IMR-90 (cell line): ENCODE results near the gene ZNF670. TPM values are rescaled to one million over a fixed set of nuclear protein-coding genes. Genes with fewer than 3 reads are reported as not detected.

Source experiments
- ATAC-seq: fragments of 200-7000 bp; cut with Tn5 transposase; 2 replicates; pipeline ENCODE4 v1.9.1; 2020; ENCODE audit warnings: low read depth, mild to moderate bottlenecking, moderate library complexity
- BruUV-seq: library from RNA; stranded (reverse); fragments of 400-500 nt; replicated peaks from 2 replicates; lab custom pipeline; 2021; lab: Mats Ljungman, UMichigan
- CTCF ChIA-PET: fragments of 300-600 bp; formaldehyde crosslinking; extraction: SDS; loops from one replicate; lab custom pipeline; 2021; ENCODE audit warnings: antibody characterized with exemption; lab: Yijun Ruan, JAX
- POLR2A ChIA-PET: fragments of 300-600 bp; sonication (Branson Sonifier 250); formaldehyde crosslinking; loops from one replicate; lab custom pipeline; 2022; ENCODE audit warnings: antibody characterized with exemption; ENCODE audit not compliant: unreplicated experiment; lab: Charles Lee
- DNase-seq: peaks from one replicate; pipeline ENCODE4 v3.0.0; 2013
- H2AFZ ChIP-seq: replicated peaks from 2 replicates; pipeline ENCODE3; 2013; ENCODE audit warnings: low read length, mild to moderate bottlenecking; ENCODE audit not compliant: poor library complexity
- H2AK5ac ChIP-seq: 2 replicates; pipeline ENCODE4 v1.6.1; 2013; ENCODE audit warnings: low read depth, low read length, inconsistent platforms
- H2AK9ac ChIP-seq: replicated peaks from 2 replicates; pipeline ENCODE3; 2013; ENCODE audit warnings: mild to moderate bottlenecking, low read depth, low read length, moderate library complexity; ENCODE audit not compliant: poor library complexity
- H2BK120ac ChIP-seq: 2 replicates; pipeline ENCODE4 v1.6.1; 2013; ENCODE audit warnings: low read depth, low read length, inconsistent platforms
- H2BK15ac ChIP-seq: 3 replicates; pipeline ENCODE4 v1.6.1; 2013; ENCODE audit warnings: low read depth, low read length, inconsistent platforms
- H2BK20ac ChIP-seq: 2 replicates; pipeline ENCODE4 v1.6.1; 2013; ENCODE audit warnings: low read depth, mild to moderate bottlenecking, inconsistent platforms, low read length, moderate library complexity
- H2BK5ac ChIP-seq: 2 replicates; pipeline ENCODE4 v1.6.1; 2013; ENCODE audit warnings: mild to moderate bottlenecking, low read depth, low read length, inconsistent platforms; ENCODE audit not compliant: poor library complexity, severe bottlenecking
- H3K14ac ChIP-seq: replicated peaks from 2 replicates; pipeline ENCODE4 v1.6.1; 2013; ENCODE audit warnings: low read depth, low read length, inconsistent platforms
- H3K18ac ChIP-seq: 2 replicates; pipeline ENCODE4 v1.6.1; 2013; ENCODE audit warnings: low read depth, low read length, control low read depth
- H3K23ac ChIP-seq: 2 replicates; pipeline ENCODE4 v1.6.1; 2013; ENCODE audit warnings: low read depth, low read length, inconsistent platforms
- H3K27ac ChIP-seq: 2 replicates; pipeline ENCODE4 v1.5.1; 2013; ENCODE audit warnings: mild to moderate bottlenecking, control low read depth, low read length; ENCODE audit not compliant: insufficient read depth
- H3K27me3 ChIP-seq: 2 replicates; pipeline ENCODE4 v1.6.1; 2013; ENCODE audit warnings: low read length; ENCODE audit not compliant: control insufficient read depth, insufficient read depth
- H3K36me3 ChIP-seq: 2 replicates; pipeline ENCODE4 v1.6.1; 2013; ENCODE audit warnings: low read length, mixed read lengths; ENCODE audit not compliant: control insufficient read depth, insufficient read depth
- H3K4ac ChIP-seq: 2 replicates; pipeline ENCODE4 v1.6.1; 2013; ENCODE audit warnings: low read depth, low read length, inconsistent platforms
- H3K4me1 ChIP-seq: 2 replicates; pipeline ENCODE4 v1.6.1; 2013; ENCODE audit warnings: low read length, mixed read lengths; ENCODE audit not compliant: control insufficient read depth, insufficient read depth
- H3K4me2 ChIP-seq: 2 replicates; pipeline ENCODE4 v1.6.1; 2013; ENCODE audit warnings: low read depth, mild to moderate bottlenecking, control low read depth, low read length, moderate library complexity
- H3K4me3 ChIP-seq: 2 replicates; pipeline ENCODE4 v1.5.1; 2013; ENCODE audit warnings: low read depth, mild to moderate bottlenecking, control low read depth, low read length, moderate library complexity; ENCODE audit not compliant: insufficient read depth
- H3K56ac ChIP-seq: 2 replicates; pipeline ENCODE4 v1.6.1; 2013; ENCODE audit warnings: low read length, inconsistent platforms; ENCODE audit not compliant: insufficient read depth; ENCODE audit errors: extremely low read depth
- H3K79me1 ChIP-seq, 2 experiments: 2 replicates each; pipeline ENCODE4 v1.6.1; 2013; ENCODE audit warnings: low read length in 2 of 2, inconsistent platforms in 1 of 2, low read depth in 1 of 2
- H3K9ac ChIP-seq: 2 replicates; pipeline ENCODE4 v1.6.1; 2013; ENCODE audit warnings: low read depth, low read length, control low read depth
- H3K9me1 ChIP-seq: 2 replicates; pipeline ENCODE4 v1.6.1; 2013; ENCODE audit warnings: low read length, inconsistent platforms; ENCODE audit not compliant: insufficient read depth
- H3K9me3 ChIP-seq: 2 replicates; pipeline ENCODE4 v1.6.1; 2013; ENCODE audit warnings: low read length; ENCODE audit not compliant: control insufficient read depth, insufficient read depth
- H4K20me1 ChIP-seq: 2 replicates; pipeline ENCODE4 v1.6.1; 2013; ENCODE audit warnings: low read length, inconsistent platforms; ENCODE audit not compliant: insufficient read depth
- H4K5ac ChIP-seq: 2 replicates; pipeline ENCODE4 v1.6.1; 2013; ENCODE audit warnings: mild to moderate bottlenecking, low read depth, low read length, control low read depth
- H4K8ac ChIP-seq, 2 experiments: 2 replicates each; pipeline ENCODE4 v1.6.1; 2013; ENCODE audit warnings: low read depth in 2 of 2, low read length in 2 of 2, control low read depth in 1 of 2, inconsistent platforms in 1 of 2
- H4K91ac ChIP-seq: 2 replicates; pipeline ENCODE4 v1.6.1; 2013; ENCODE audit warnings: low read depth, low read length, inconsistent platforms; ENCODE audit not compliant: insufficient read depth
- CEBPB ChIP-seq: IDR thresholded peaks from 2 replicates; pipeline ENCODE4 v1.6.1; 2012; ENCODE audit warnings: low read depth, low read length, improper control_type of control experiment
- FOS ChIP-seq: fragments of 150-350 bp; IDR thresholded peaks from 2 replicates; pipeline ENCODE4 v1.6.1; 2016; ENCODE audit warnings: low read depth, low read length
- MAFK ChIP-seq: IDR thresholded peaks from 2 replicates; pipeline ENCODE4 v1.6.1; 2012; ENCODE audit warnings: low read depth, low read length, improper control_type of control experiment
- NFE2L2 ChIP-seq: fragments of 150-350 bp; IDR thresholded peaks from 2 replicates; pipeline ENCODE4 v1.6.1; 2016; ENCODE audit warnings: low read depth, mild to moderate bottlenecking, low read length
- POLR2A ChIP-seq: IDR thresholded peaks from 2 replicates; pipeline ENCODE4 v1.6.1; 2012; ENCODE audit warnings: mild to moderate bottlenecking, low read depth, low read length
- RAD21 ChIP-seq: IDR thresholded peaks from 2 replicates; pipeline ENCODE4 v1.6.1; 2012; ENCODE audit warnings: low read length, improper control_type of control experiment
- WGBS, 2 experiments: methylation state at CpG; one replicate each; pipeline versions ENCODE4 v1.1.5 to v1.1.7; 2013; ENCODE audit warnings: missing lambda C conversion rate in 2 of 2; ENCODE audit not compliant: insufficient read length in 1 of 2; ENCODE audit errors: extremely low coverage in 2 of 2; 5-methylcytosine and 5-hydroxymethylcytosine counted together
- dilution Hi-C: fragments of 300-500 bp; cut with HindIII; formaldehyde crosslinking; loops from one replicate; pipeline ENCODE4 v1.14.3; 2018; ENCODE audit warnings: low sequenced_read_pairs; ENCODE audit not compliant: unreplicated experiment
- in situ Hi-C: fragments of 300-500 bp; cut with MboI; formaldehyde crosslinking; loops from 3 replicates; pipeline ENCODE4 v1.14.3; 2019; ENCODE audit warnings: low sequenced_read_pairs, inconsistent platforms, mixed read lengths
- intact Hi-C: fragments of 100-400 bp; cut with micrococcal nuclease; formaldehyde crosslinking; loops from 2 replicates; pipeline ENCODE4 v1.10.0; 2022
- polyA plus RNA-seq, 3 experiments: library from polyadenylated mRNA; depleted of rRNA; stranded (reverse); fragments of >200 nt; gene quantifications; 2 replicates each; pipeline ENCODE4 v1.2.3, GENCODE V29; 2012; ENCODE audit warnings: low replicate concordance in 1 of 3
- total RNA-seq: library from RNA; depleted of rRNA; stranded (reverse); fragments of >200 nt; gene quantifications from 2 replicates; pipeline ENCODE4 v1.2.3, GENCODE V29; 2012
- TF ChIP-seq, protein P1 (sequence below): fragments of 150-350 bp; IDR thresholded peaks from 2 replicates; pipeline ENCODE4 v1.6.1; 2017; ENCODE audit warnings: mild to moderate bottlenecking, antibody characterized with exemption, low read length, low read depth

Gene ZNF670
- total and polyA plus RNA-seq, 2 of the 4 experiments (the other 2 are of a cell fraction), result 1.8 to 4.5 TPM

- ChIA-PET POLR2A (no interaction called here), CTCF (interaction anchor here (0.7 kb wide), 2 partner anchors 103 to 1653 kb away, joined by 3 to 6 read pairs; no protein-coding TSS in a partner anchor)
- peaks cover 20 to 23% of the 10 kb centered on the region in 2 experiments; a peak in 3 of 4 replicates for H3K79me1 ChIP-seq
- H3K4ac ChIP-seq, result no peak overlapping the region
- TF ChIP-seq, protein P1, sequence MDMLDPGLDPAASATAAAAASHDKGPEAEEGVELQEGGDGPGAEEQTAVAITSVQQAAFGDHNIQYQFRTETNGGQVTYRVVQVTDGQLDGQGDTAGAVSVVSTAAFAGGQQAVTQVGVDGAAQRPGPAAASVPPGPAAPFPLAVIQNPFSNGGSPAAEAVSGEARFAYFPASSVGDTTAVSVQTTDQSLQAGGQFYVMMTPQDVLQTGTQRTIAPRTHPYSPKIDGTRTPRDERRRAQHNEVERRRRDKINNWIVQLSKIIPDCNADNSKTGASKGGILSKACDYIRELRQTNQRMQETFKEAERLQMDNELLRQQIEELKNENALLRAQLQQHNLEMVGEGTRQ, result no peak
- TF ChIP-seq CEBPB (no peak), RAD21 (no peak), NFE2L2 (no peak), MAFK (no peak), FOS (no peak), POLR2A (no peak)
- H2BK15ac ChIP-seq, result no peak overlapping the region
- DNase-seq, result no peak
- H3K18ac ChIP-seq, result no peak overlapping the region
- no peak overlapping the region for H2BK5ac ChIP-seq
- H2AFZ ChIP-seq, result peak overlapping the region; percentile 98
- no peak overlapping the region for H3K56ac ChIP-seq
- ATAC-seq, result no peak
- in situ Hi-C loops (no loop called here), intact Hi-C loops (no loop called here), dilution Hi-C loops (no loop called here)
- H3K9me1 ChIP-seq, result no peaks in the 10 kb centered on the region
- no peak overlapping the region for H2AK5ac ChIP-seq
- BruUV-seq, result no TSS peak
- no peak overlapping the region for H2AK9ac ChIP-seq
- no peak overlapping the region for H3K9ac ChIP-seq
- H4K20me1 ChIP-seq, result no peaks in the 10 kb centered on the region
- no peak overlapping the region for H3K23ac ChIP-seq
- WGBS, 2 experiments, result 80% methylated on average over 5 of the region's 23 CpGs; no CpG with 5 or more reads in 1 of the 2 experiments
- no peak overlapping the region for H2BK120ac ChIP-seq
- no peaks in the 10 kb centered on the region; the same call in 1 of the 2 replicates for H3K36me3 ChIP-seq
- H3K4me3 ChIP-seq, result no peak overlapping the region
- H4K8ac ChIP-seq, result peak overlapping the region in 1 of 2 experiments; percentile 23; a peak in 1 of 4 replicates
- no peaks in the 10 kb centered on the region for H3K9me3 ChIP-seq
- no peak overlapping the region for H3K14ac ChIP-seq
- peaks cover 4% of the 10 kb centered on the region; the same call in 1 of the 2 replicates for H3K4me1 ChIP-seq
- no peak overlapping the region for H4K91ac ChIP-seq
- H3K27me3 ChIP-seq, result no peaks in the 10 kb centered on the region
- H3K4me2 ChIP-seq, result no peak overlapping the region
- H3K27ac ChIP-seq, result no peak overlapping the region
- H2BK20ac ChIP-seq, result no peak overlapping the region
- H4K5ac ChIP-seq, result no peak overlapping the region
Observed at GRCh38 chr1:247079141-247079874, 697 bp upstream of the ZNF670 start.
